ENCODE data around the gene HSPG2. TPM values are rescaled to one million over a fixed set of nuclear protein-coding genes. Genes with fewer than 3 reads are reported as not detected.

The HSPG2 gene
- total and polyA plus RNA-seq, 9 of the 15 experiments (the other 6 are each of a cell fraction or from before 2014, with no cell fraction given) = 0.14 to 160 (median 15.7) TPM

DNA sequence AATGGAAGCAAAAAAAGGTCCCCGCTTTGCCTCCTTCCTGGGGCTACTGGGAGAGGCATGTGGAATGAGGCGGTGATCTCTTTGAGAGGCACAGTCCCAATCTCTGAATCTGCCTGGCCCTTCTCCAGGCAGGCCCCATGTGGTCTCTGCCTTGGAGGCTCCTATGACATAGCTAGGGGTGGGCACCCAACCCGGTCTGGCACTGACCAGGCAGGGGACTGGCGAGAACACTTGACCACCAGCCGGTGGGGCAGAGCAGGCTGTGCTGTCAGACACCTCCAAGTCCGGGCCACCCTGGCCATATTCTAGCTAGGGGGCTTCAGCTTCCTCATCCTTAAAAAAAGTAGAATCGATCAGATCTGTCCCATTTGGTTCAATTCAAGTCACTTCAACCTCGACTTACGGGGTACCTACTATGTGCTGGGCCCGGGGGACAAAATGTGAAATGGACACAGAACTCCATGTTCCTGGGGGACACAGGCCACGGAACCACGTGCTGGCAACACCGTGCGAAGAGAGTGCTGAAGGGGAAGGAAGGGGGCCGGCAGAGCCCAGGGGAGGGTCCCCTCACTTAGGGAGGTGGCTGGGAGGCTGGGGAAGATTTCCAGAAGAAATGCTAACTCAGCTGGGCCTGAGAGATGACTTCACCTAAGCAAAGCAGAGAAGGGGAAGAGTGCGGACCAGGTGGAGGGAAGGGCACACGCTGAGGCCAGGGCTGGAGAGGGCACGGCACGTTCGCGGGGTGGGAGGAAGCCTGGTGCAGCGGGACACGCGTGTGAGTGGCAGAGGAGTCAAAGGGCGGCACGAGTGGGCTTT lies 33.3 kb downstream of the HSPG2 start (continued):
- TF ChIP-seq HNRNPH1 (optimal IDR thresholded peaks at IDR 0.05; ENCODE audit: low read depth, low read length) = no peak
- TF ChIP-seq, protein P1, sequence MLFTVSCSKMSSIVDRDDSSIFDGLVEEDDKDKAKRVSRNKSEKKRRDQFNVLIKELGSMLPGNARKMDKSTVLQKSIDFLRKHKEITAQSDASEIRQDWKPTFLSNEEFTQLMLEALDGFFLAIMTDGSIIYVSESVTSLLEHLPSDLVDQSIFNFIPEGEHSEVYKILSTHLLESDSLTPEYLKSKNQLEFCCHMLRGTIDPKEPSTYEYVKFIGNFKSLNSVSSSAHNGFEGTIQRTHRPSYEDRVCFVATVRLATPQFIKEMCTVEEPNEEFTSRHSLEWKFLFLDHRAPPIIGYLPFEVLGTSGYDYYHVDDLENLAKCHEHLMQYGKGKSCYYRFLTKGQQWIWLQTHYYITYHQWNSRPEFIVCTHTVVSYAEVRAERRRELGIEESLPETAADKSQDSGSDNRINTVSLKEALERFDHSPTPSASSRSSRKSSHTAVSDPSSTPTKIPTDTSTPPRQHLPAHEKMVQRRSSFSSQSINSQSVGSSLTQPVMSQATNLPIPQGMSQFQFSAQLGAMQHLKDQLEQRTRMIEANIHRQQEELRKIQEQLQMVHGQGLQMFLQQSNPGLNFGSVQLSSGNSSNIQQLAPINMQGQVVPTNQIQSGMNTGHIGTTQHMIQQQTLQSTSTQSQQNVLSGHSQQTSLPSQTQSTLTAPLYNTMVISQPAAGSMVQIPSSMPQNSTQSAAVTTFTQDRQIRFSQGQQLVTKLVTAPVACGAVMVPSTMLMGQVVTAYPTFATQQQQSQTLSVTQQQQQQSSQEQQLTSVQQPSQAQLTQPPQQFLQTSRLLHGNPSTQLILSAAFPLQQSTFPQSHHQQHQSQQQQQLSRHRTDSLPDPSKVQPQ (CRISPR knock-in tag; IDR thresholded peaks at IDR 0.05; ENCODE audit: borderline replicate concordance) = no peak
- TF ChIP-seq CXXC5 (CRISPR knock-in tag; IDR thresholded peaks at IDR 0.05) = no peak
- TF ChIP-seq ZNF175 (CRISPR knock-in tag; IDR thresholded peaks at IDR 0.05; ENCODE audit: low read depth) = no peak
- no peak for TF ChIP-seq ZC3H8 (IDR thresholded peaks at IDR 0.05)
- TF ChIP-seq ZC3H4 (CRISPR knock-in tag; IDR thresholded peaks at IDR 0.05; ENCODE audit: borderline replicate concordance) = no peak
- TF ChIP-seq ZNF778 (CRISPR knock-in tag; IDR thresholded peaks at IDR 0.05) = no peak
- no peak for TF ChIP-seq MCM3 (IDR thresholded peaks at IDR 0.05)
- TF ChIP-seq, protein P2, sequence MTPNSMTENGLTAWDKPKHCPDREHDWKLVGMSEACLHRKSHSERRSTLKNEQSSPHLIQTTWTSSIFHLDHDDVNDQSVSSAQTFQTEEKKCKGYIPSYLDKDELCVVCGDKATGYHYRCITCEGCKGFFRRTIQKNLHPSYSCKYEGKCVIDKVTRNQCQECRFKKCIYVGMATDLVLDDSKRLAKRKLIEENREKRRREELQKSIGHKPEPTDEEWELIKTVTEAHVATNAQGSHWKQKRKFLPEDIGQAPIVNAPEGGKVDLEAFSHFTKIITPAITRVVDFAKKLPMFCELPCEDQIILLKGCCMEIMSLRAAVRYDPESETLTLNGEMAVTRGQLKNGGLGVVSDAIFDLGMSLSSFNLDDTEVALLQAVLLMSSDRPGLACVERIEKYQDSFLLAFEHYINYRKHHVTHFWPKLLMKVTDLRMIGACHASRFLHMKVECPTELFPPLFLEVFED (CRISPR knock-in tag; conservative IDR thresholded peaks at IDR 0.05) = no peak
- TF ChIP-seq ZNF224 (CRISPR knock-in tag; IDR thresholded peaks at IDR 0.05) = no peak
- TF ChIP-seq CHCHD3 (CRISPR knock-in tag; IDR thresholded peaks at IDR 0.05) = no peak
- TF ChIP-seq, protein P3, sequence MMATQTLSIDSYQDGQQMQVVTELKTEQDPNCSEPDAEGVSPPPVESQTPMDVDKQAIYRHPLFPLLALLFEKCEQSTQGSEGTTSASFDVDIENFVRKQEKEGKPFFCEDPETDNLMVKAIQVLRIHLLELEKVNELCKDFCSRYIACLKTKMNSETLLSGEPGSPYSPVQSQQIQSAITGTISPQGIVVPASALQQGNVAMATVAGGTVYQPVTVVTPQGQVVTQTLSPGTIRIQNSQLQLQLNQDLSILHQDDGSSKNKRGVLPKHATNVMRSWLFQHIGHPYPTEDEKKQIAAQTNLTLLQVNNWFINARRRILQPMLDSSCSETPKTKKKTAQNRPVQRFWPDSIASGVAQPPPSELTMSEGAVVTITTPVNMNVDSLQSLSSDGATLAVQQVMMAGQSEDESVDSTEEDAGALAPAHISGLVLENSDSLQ (IDR thresholded peaks at IDR 0.05) = no peak
- TF ChIP-seq, protein P4, sequence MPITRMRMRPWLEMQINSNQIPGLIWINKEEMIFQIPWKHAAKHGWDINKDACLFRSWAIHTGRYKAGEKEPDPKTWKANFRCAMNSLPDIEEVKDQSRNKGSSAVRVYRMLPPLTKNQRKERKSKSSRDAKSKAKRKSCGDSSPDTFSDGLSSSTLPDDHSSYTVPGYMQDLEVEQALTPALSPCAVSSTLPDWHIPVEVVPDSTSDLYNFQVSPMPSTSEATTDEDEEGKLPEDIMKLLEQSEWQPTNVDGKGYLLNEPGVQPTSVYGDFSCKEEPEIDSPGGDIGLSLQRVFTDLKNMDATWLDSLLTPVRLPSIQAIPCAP (CRISPR knock-in tag; IDR thresholded peaks at IDR 0.05; ENCODE audit: borderline replicate concordance) = no peak
- no peak for TF ChIP-seq TAF7 (tag; IDR thresholded peaks at IDR 0.05)
- TF ChIP-seq ZNF274 (IDR thresholded peaks at IDR 0.05; ENCODE audit: borderline replicate concordance, low read depth, low read length) = no peak
- TF ChIP-seq, protein P5, sequence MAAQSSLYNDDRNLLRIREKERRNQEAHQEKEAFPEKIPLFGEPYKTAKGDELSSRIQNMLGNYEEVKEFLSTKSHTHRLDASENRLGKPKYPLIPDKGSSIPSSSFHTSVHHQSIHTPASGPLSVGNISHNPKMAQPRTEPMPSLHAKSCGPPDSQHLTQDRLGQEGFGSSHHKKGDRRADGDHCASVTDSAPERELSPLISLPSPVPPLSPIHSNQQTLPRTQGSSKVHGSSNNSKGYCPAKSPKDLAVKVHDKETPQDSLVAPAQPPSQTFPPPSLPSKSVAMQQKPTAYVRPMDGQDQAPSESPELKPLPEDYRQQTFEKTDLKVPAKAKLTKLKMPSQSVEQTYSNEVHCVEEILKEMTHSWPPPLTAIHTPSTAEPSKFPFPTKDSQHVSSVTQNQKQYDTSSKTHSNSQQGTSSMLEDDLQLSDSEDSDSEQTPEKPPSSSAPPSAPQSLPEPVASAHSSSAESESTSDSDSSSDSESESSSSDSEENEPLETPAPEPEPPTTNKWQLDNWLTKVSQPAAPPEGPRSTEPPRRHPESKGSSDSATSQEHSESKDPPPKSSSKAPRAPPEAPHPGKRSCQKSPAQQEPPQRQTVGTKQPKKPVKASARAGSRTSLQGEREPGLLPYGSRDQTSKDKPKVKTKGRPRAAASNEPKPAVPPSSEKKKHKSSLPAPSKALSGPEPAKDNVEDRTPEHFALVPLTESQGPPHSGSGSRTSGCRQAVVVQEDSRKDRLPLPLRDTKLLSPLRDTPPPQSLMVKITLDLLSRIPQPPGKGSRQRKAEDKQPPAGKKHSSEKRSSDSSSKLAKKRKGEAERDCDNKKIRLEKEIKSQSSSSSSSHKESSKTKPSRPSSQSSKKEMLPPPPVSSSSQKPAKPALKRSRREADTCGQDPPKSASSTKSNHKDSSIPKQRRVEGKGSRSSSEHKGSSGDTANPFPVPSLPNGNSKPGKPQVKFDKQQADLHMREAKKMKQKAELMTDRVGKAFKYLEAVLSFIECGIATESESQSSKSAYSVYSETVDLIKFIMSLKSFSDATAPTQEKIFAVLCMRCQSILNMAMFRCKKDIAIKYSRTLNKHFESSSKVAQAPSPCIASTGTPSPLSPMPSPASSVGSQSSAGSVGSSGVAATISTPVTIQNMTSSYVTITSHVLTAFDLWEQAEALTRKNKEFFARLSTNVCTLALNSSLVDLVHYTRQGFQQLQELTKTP (IDR thresholded peaks at IDR 0.05; ENCODE audit: low read depth in 1 of 2, partially characterized antibody in 2 of 2) = no peak
